Nephron (organoid): ENCODE measurements around the gene KRTAP19-1.

ENCODE experiments used
- H3K27ac Mint-ChIP-seq, 3 experiments: 2 replicates each; pipeline ENCODE4 v1.8.0; 2020; ENCODE audit warnings: mixed read lengths in 3 of 3, mild to moderate bottlenecking in 2 of 3, moderate library complexity in 1 of 3
- H3K27me3 Mint-ChIP-seq: 2 replicates; pipeline ENCODE4 v1.8.0; 2021; ENCODE audit warnings: low read depth, mild to moderate bottlenecking, moderate library complexity, mixed read lengths
- H3K36me3 Mint-ChIP-seq: 2 replicates; pipeline ENCODE4 v1.8.0; 2020; ENCODE audit warnings: low read depth, mixed read lengths
- H3K4me1 Mint-ChIP-seq: 2 replicates; pipeline ENCODE4 v1.8.0; 2020; ENCODE audit warnings: mixed read lengths
- H3K4me3 Mint-ChIP-seq, 3 experiments: 2 replicates each; pipeline ENCODE4 v1.8.0; 2020; ENCODE audit warnings: mild to moderate bottlenecking in 3 of 3, mixed read lengths in 3 of 3, moderate library complexity in 2 of 3
- H3K9me3 Mint-ChIP-seq: 2 replicates; pipeline ENCODE4 v1.8.0; 2020; ENCODE audit warnings: mixed read lengths
- CTCF ChIP-seq, 3 experiments: fragments of 200-600 bp; sonication (generic); IDR thresholded peaks; one replicate each; pipeline ENCODE4 v1.5.0; 2021; ENCODE audit warnings: antibody characterized with exemption in 3 of 3; ENCODE audit not compliant: unreplicated experiment in 3 of 3

KRTAP19-1 gene

GRCh38 chr21:30439975-30440374 lies 40.2 kb downstream of the KRTAP19-1 start, which contains the start of gene KRTAP15-1:
KRTAP15-1 (plus strand) TSS chr21:30440275; CDS start chr21:30440328, 53 bp downstream.
- Mint-ChIP-seq H3K36me3 (no peaks in the 10 kb centered on the region), H3K9me3 (no peaks in the 10 kb centered on the region), H3K27ac (no peak within 1 kb of the TSS), H3K27me3 (no peaks in the 10 kb centered on the region), H3K4me3 (no peak within 1 kb of the TSS), H3K4me1 (no peaks in the 10 kb centered on the region)
- no peak for TF ChIP-seq CTCF (IDR thresholded peaks at IDR 0.05; ENCODE audit: unreplicated experiment in 3 of 3)

GRCh38 chr21:30437010-30437565 lies 43.1 kb downstream of the KRTAP19-1 start:
- TF ChIP-seq CTCF (IDR thresholded peaks at IDR 0.05; ENCODE audit: unreplicated experiment in 3 of 3) = no peak
- Mint-ChIP-seq H3K27ac (no peak overlapping the region), H3K9me3 (no peaks in the 10 kb centered on the region), H3K27me3 (peaks cover 3% of the 10 kb centered on the region), H3K4me3 (no peak overlapping the region), H3K4me1 (no peaks in the 10 kb centered on the region), H3K36me3 (no peaks in the 10 kb centered on the region)

GRCh38 chr21:30434033-30434631 lies 46.0 kb downstream of the KRTAP19-1 start:
- no peak overlapping the region for H3K4me3 Mint-ChIP-seq
- no peak overlapping the region for H3K27ac Mint-ChIP-seq
- H3K36me3 Mint-ChIP-seq = no peaks in the 10 kb centered on the region
- TF ChIP-seq CTCF (IDR thresholded peaks at IDR 0.05; ENCODE audit: unreplicated experiment in 3 of 3) = peak; percentile 9 to 42 (median 36)
- peaks cover 3% of the 10 kb centered on the region for H3K27me3 Mint-ChIP-seq
- H3K9me3 Mint-ChIP-seq = no peaks in the 10 kb centered on the region
- H3K4me1 Mint-ChIP-seq = no peaks in the 10 kb centered on the region

- Mint-ChIP-seq H3K36me3 (no peaks in the 10 kb centered on the region), H3K27ac (no peak within 1 kb of the TSS), H3K27me3 (peaks cover 3% of the 10 kb centered on the region), H3K4me3 (no peak within 1 kb of the TSS), H3K9me3 (no peaks in the 10 kb centered on the region), H3K4me1 (no peaks in the 10 kb centered on the region)
- no peak for TF ChIP-seq CTCF (IDR thresholded peaks at IDR 0.05; ENCODE audit: unreplicated experiment in 3 of 3)
Observed at GRCh38 chr21:30430170-30430655, 50.0 kb downstream of the KRTAP19-1 start, which contains the start of gene KRTAP13-4. KRTAP13-4 (plus strand) TSS chr21:30430220; CDS start chr21:30430276, 56 bp downstream.
